Eye (tissue), 1 donor: ENCODE measurements around the gene ZNF749.

Source experiments
- DNase-seq: peaks from one replicate; pipeline ENCODE4 v3.0.0-alpha.2; 2015

Gene ZNF749

GRCh38 chr19:57435062-57435978, at the start of gene ZNF749:
Gene ZNF749 (plus strand): TSS chr19:57435325. CDS start chr19:57435579, 254 bp downstream.
- peak; percentile 100 for DNase-seq

DNA sequence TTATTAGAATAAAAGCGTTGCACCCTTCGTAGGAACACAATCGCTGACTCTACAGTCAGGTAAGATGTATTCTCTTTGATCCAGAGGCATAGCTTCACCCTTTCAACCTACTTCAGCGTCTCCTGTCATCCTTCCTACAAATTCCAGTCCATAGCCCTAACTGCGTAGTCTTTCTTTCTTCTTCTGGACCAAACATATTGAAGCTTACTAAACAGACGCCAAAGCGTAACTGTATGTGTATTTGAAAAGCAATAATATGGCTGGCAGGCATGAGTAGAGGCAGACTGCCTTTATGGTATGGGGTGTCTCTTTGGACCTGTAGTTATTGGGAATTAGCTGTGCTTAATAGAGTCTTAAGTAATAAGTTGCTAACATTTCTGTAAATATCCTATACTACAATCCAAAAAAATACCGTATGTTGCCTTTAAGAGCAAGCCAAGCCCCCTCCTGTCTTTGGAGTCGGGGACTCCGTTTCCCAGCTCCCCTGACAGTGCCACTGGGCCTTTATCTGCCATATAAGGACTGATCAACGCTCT, 45.9 kb upstream of the ZNF749 start:
- no peak for DNase-seq

- peak; percentile 99 for DNase-seq
Measured at GRCh38 chr19:57389730-57390598, 45.2 kb upstream of the ZNF749 start, which contains the start of gene ZNF548. Gene ZNF548 (plus strand): TSS chr19:57389854. CDS start chr19:57390100, 246 bp downstream.

- no peak for DNase-seq
Measured at GRCh38 chr19:57395710-57396109, 39.4 kb upstream of the ZNF749 start.

GRCh38 chr19:57398868-57399267, 36.3 kb upstream of the ZNF749 start:
- DNase-seq: no peak

DNA sequence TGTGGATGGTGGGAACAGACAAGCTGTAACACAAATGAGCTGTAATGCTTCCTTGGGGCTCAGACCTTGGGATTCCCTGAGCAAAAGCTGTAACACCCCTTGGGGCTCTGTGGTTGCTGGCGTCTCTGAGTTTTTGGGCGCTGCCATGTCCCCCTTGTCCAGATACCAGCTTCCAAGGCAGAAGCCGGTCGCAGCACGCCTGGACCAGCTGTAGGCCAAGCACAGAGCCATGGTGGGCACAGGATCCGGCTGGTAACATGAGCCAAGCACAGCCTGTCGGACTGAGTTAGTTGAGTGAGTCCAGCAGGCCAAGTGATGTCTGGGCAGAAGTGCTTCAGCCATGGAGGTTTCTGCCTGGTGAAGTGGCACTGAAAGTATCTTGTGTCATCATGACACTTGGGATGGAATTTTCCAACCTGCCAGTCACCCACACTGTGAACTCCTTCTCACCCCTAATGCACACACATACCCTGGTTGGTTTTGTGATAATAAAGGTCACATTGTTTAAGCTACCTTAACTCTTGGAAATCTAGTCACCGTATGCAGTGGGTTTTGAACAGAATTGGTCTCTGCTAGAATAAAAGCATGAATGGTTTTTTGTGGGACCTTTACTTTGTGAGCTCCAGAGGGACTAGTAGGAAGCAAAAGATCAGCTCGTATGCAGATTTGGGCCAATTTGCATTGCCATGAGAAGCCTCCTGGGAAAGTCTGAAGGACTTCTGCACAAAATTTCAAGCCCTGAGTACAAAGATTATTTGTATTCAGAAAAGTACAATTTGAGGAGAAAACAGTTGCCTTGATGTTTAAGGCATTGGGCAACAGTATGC, 31.2 kb upstream of the ZNF749 start:
- no peak for DNase-seq

GRCh38 chr19:57406516-57407123, 28.5 kb upstream of the ZNF749 start:
- peak; percentile 83 for DNase-seq

DNA sequence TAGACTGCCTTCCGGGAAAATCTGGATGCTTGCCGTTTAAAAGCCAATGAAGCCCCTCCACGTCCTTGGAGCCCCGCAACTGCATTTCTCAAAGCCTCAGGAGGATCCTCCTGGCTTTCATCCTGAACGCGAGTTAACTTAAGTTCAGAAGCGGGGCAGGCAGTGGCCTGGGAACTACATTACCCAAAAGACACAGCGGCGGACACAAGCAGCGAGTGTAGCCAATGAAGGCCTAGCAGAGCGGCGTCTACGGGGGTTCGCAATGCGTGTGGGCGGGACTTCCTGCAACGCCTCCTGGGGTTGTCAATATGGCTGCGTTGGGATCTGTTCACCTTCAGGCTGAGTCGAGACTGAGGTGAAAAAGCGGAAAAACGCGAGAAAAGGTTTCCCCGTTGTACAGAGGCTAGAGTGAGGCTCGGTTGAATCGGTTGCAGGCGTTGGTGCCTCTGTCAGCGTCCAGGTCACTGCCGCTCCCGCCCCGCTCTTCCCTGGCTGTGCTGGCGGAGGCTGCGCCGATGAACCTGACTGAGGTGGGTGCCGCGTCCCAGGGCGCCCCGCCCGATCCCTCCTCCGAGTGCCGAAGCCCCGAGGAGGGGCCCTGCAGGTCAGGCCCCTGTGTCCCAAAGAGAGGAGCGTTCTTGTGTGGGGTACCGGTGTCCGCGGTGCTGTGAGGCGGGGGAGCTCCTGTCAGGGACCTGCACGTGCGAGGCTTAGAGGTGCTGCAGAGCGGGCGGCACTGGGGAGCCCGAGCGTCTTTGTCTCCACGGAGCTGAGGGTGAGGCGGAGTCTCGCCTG, 24.1 kb upstream of the ZNF749 start, which contains the start of gene ZNF17:
TSS of gene ZNF17 (plus strand) at position 285 of the 795 bp plus-strand sequence. CDS start 2,455 bp downstream, outside the sequence.
- peak; percentile 97 for DNase-seq

DNA sequence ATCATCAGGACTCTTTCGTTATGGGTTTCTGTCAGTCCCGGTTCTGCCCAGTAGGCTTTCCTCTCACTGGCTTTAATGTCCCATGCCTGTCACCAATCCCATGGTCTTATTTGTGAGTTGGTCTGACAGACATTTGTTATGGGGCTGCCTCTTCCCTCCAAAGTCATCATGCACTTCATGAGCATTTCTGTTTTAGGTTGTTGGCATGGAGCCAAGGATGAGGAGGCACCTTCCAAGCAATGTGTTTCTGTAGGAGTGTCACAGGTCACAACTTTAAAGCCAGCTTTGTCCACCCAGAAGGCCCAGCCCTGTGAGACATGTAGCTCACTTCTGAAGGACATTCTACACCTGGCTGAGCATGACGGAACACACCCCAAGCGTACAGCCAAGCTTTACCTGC, 15.7 kb upstream of the ZNF749 start:
- no peak for DNase-seq

DNA sequence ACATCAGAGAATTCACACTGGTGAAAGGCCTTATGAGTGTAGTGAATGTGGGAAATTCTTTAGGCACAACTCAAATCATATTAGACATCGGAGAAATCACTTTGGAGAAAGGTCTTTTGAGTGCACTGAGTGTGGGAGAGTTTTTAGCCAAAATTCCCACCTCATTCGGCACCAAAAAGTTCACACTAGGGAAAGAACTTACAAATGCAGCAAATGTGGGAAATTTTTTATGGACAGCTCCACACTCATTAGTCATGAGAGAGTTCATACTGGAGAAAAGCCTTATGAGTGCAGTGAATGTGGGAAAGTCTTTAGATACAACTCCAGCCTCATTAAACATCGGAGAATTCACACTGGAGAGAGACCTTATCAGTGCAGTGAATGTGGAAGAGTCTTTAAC, 14.1 kb upstream of the ZNF749 start:
- DNase-seq: no peak

GRCh38 chr19:57434386-57435061, 601 bp upstream of the ZNF749 start:
- no peak for DNase-seq

GRCh38 chr19:57436417-57436816, 1.3 kb downstream of the ZNF749 start:
- DNase-seq: no peak

- DNase-seq: no peak
Measured at GRCh38 chr19:57437931-57438330, 2.8 kb downstream of the ZNF749 start.

DNA sequence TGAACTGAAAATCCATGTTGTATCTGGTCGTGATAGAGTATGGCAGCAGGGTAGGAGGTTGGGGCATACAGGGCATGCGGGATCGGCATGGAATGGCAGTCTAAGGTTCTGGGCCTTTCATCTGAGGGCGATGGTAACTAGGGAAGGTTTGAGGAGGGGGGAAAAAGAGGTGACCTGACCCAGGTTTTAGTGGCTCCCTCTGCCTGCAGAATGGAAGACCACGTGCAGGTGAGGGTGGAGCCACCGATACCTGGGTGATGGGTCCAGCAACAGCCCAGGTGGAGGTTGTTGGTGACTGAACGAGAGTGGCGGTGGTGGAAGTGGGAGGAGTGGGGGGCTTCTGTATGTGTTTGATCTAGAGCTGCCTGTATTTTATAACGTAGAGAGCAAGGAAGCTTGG, 3.8 kb downstream of the ZNF749 start:
- no peak for DNase-seq

GRCh38 chr19:57441979-57442752, 7.0 kb downstream of the ZNF749 start:
- DNase-seq: no peak

DNA sequence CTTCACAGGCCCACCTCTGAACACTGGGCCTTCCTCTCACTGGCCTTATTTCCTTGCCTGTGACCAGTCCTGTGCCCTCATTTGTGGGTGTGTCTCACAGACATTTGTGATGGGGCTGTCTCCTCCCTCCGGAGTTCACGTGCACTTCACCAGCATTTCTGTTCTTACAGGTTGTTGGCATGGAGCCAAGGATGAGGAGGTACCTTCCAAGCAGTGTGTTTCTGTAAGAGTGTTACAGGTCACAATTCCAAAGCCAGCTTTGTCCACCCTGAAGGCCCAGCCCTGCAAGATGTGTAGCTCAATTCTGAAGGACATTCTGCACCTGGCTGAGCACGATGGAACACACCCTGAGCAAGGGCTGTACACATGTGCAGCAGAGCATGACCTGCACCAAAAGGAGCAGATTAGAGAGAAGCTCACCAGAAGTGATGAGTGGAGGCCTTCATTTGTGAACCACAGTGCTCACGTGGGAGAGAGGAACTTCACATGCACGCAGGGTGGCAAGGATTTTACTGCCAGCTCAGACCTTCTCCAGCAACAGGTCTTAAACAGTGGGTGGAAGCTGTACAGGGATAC, 8.1 kb downstream of the ZNF749 start:
- no peak for DNase-seq

- no peak for DNase-seq
Measured at GRCh38 chr19:57452307-57452706, 17.2 kb downstream of the ZNF749 start.

DNA sequence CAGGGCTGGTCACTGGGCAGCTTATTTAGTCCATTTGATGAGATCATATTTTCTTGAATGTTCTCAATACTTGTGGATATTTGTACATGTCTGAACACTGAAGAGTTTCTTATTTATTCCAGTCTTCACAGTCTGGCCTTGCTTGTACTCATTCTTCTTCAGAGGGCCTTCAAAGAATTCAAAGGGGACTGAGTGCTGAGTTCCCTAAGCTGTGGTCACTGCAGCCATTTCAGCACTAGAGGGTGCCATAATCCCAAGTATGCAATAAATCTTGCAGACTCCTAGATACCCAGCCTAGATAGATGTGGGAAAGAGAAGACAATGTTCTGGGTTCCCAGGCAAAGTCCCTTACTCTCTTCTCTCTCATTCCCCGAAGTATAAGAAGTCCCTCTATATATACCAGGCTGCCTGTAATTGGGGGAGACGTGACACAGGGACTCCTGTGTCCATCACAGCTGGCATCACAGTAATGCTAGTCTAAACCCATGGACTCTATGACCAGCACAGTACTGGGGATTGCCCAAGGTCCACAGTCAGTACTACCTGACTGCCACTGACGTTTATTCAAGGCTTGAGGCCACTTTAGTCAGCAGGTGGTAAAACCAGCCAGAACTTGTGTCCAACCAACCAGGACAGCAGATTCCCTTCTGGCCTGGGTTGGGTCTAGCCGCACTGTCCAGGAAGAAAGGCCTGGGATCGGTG, 30.7 kb downstream of the ZNF749 start:
- DNase-seq: no peak
